Activated CD4-positive, alpha-beta T cell treated with anti-CD3 and anti-CD28 coated beads for 24 hours (primary cell): ENCODE data around the gene AAGAB.
"Not testable (repeated sequence)": the region's sequence is repeated elsewhere in the genome, so short reads cannot be mapped to it uniquely, and the experiment has no call there.

Experiments used
- DNase-seq, 2 donors: peaks; one replicate each; pipeline ENCODE4 v3.0.0-alpha.2; 2020; ENCODE audit warnings: low read depth in 2 of 2

The AAGAB gene, protein sequence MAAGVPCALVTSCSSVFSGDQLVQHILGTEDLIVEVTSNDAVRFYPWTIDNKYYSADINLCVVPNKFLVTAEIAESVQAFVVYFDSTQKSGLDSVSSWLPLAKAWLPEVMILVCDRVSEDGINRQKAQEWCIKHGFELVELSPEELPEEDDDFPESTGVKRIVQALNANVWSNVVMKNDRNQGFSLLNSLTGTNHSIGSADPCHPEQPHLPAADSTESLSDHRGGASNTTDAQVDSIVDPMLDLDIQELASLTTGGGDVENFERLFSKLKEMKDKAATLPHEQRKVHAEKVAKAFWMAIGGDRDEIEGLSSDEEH

DNA sequence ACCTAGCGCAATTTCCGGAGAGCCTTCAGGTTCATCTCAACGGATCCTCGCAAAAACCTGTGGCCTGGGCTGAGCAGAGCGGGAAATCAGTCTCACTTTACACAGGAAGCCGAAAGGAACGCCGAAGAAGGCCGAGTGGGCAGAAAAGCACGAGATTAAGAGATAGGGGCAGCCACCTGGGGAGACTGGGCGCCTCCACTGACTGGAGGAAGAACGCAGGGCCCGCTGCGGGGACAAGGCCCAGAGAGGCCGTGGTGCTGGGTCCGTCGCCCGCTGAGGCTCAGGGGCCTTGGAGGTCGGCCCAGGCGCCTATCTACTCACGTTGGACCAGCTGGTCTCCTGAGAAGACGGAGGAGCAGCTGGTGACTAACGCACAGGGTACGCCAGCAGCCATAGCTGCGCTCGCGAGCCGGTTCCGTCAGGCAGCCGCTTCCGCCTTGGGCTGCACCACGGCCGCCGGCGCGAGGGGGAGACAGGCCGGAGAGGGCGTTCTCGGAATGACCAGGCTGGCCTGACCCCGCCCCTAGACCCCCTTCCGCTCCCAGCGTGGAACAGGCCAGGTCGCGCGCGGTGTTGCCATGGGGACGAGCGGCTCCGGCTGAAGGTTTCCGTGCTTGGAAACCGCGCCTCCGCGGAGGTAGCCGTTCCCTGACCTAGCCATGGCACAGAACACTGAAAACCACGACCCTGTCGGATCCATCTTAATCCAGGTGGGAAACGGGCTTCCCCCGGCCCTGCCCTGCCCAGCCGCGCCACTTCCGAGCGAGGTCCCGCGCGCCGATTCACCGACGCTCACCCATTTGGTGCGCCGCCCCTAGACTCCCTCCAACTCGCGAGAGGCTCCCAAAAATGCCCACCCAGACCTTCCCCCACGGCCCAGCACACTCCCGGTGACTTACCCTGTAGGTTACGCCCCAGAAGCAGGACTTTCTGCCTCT lies at the start of gene AAGAB, which contains the start of gene IQCH:
Gene AAGAB, minus strand, starts transcription at position 424 of the 938 bp plus-strand sequence. Its CDS starts 30 bp downstream, at position 394.
Gene IQCH, plus strand, starts transcription at position 549 of the 938 bp plus-strand sequence. Its CDS starts 111 bp downstream, at position 660.
- DNase-seq: peak; percentile 96 to 98

DNA sequence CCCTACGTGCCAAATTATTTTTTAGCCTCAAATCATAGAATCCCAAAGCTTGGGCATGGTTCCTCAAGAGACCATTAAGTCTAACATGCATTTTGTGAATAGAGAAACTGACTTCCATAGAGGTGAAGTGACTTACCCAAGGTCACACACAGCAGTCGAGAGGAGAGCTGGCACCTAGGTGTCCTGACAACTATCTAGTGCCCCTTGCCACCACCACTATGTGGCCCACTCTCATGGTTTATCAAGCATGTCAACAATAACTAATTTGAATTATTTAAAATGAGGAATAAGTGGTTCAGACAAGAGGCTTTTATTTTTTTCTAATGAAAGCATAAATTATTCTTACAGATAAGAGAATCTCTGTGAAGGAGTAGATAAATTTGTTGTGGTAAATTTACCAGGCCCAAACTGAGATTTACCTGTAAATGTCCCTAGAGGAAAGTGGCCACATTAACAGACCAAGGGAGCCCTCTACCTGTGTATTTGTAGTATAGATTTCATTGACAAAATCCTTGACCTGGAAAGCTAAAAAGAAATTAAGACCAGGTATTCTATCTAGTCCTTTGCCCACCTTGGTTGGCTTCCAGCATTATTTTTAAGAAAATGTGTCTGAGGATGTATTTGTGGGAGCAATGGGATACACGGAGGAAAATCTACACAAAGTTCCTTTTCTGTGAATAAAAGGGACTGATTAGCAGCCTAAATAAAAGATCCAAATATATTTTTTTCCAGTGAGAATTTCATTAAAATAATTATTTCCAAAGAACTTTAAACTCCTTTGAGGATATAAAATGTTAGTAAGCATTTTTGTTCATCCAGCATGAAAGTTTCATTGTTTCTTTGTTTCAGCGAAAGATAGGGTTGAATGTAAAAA lies 49.3 kb upstream of the AAGAB start:
- peak in 1 of 2 donors; percentile 7 for DNase-seq

DNA sequence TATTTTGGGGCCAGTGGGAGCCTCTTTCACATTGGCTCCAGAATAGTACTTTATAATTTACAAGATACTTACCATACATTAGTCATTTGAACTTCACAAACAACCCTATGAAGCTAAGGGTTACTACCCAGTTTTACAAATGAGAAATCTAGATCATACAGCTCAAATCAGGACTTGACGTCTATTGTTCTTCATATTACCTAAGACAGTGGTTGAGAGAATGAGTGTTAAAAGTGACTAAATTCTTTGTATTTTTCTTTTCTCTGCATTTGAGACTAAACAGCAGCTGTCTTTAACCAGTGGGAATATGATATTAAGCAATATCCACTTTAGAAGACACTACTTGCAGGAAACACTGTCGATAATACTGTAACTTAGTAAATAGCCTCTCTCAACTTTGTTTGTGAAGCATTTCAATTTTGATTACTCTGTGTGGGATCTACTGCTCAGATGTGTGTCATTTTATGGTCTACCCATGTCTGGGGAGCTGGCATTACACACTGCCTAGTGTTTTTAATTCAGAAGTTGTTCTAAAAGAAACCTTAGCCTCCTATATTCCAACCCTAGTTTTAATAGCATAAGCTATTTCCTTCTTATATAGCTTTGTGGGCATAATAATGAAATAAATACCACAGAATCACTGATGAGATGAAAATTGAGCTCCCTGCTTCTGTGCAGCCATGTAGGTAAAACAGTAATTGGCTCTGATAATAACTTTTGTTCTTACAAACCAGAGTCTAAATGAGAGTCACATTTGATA lies 46.0 kb upstream of the AAGAB start:
- no peak for DNase-seq

DNA sequence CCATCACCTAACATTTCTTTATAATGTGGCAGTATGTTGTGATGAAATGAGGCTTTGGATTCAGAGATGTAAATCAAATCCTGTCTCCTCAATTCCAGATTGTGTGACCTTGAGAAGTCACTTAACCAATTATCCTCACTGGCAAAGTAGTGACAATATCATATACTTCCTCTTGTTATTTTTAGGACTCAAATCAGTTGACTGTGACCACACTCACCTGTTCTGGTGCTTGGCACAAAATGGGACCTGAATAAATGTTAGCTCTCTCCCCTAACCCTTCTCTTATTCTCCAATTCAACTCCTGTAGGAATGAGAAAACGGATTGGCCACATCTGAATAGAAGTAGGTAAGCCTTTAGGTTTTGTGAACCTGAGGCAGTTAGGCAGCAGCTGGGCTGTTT lies 42.2 kb upstream of the AAGAB start:
- DNase-seq: no peak

DNA sequence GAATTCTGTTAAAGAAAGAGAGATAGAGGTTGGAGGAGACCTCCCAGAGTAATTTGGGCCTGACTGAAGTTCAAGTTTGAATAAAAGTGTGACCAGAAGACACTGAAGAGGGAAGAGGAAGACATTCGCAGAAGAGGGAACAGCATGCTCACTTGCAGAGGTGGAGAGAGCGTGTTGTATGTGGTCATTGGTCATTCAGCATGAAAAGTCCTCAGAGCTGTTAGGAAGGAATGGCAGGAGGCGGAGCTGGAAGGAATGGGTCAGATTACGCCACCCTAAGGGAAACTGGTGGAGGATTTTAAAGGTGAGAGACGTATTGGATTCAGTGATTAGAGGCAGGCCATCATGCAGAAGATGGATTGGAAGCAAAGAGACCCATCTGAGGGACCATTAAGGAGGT lies 41.7 kb upstream of the AAGAB start:
- DNase-seq: no peak

DNA sequence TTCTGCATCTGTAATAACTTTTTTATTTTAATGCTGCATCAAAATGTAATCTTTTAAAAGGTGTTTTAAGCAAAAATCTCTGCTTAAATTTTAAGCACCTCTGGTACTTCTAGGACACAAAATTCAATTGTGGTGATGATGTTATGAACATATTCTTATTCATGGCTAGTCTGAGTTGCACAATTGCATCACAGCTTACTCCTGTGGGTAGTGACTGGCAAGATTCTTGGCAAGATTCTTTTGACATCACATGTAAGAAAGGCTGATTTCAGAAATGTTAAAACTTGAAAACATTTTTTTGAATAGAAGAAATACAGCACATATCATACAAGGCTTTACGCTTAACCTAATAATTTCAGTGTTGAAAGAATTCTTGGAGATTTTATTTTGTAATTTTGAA lies 35.9 kb upstream of the AAGAB start:
- DNase-seq: no peak

DNA sequence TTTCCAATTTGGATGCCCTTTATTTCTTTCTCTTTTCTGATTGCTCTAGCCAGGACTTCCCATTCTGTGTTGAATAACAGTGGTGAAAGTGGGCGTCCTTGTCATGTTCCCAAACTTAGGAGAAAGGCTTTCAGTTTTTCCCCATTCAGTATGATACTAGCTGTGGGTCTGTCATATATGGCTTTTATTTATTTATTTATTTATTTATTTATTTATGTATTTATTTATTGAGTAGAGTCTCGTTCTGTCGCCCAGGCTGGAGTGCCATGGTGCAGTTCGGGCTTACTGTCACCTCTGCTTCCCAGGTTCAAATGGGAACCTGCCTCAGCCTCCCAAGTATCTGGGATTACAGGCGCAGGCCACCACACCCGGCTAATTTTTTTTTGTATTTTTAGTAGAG lies 31.9 kb upstream of the AAGAB start:
- not testable (repeated sequence) for DNase-seq

DNA sequence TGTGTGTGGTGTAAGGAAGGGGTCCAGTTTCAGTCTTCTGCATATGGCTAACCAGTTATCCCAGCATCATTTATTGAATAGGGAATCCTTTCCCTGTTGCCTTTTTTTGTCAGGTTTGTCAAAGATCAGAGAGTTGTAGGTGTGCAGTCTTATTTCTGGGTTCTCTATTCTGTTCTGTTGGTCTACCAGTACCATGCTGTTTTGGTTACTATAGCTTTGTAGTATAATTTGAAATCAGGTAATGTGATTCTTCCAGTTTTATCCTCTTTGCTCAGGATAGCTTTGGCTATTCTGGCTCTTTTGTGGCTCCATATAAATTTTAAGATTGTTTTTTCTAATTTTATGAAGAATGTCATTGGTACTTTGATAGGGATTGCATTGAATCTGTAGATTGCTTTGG lies 31.2 kb upstream of the AAGAB start:
- not testable (repeated sequence) for DNase-seq

DNA sequence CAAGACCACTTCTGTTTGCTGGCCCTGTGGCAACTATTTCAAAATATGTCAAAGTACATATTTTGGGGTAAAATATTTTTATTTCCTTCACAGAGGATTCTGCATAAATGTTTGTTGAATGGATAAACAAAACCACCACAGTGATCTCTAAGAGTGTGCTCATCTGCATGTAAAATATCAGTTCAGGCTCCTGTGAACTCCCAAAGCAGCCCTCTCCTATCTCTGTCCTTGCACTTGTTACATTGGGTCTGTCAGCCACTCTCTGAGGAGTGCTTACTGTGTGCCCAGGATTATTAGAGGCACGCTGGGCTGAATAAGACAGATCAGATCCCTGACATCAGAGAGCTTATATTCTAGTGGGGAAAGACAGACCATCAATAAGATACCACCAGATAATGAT lies 27.3 kb upstream of the AAGAB start:
- no peak for DNase-seq

DNA sequence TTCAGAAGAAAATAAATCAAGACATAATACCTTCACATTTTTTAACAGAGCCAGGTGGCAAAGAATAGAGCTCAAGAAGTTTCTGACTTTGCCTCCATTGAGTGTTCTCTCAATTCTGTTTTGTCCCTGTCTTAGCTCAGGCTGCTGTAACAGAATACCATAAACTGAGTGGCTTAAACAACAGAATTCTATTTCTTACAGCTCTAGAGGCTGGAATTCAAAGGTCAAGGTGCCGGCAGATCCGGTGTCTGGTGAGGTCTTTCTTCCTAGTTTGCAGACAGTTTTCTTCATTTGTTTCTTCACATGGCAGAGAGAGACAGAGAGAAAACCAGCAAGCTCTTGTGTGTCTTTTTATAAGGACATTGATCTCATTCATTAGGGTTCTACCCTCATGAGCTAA lies 25.8 kb upstream of the AAGAB start:
- no peak for DNase-seq

DNA sequence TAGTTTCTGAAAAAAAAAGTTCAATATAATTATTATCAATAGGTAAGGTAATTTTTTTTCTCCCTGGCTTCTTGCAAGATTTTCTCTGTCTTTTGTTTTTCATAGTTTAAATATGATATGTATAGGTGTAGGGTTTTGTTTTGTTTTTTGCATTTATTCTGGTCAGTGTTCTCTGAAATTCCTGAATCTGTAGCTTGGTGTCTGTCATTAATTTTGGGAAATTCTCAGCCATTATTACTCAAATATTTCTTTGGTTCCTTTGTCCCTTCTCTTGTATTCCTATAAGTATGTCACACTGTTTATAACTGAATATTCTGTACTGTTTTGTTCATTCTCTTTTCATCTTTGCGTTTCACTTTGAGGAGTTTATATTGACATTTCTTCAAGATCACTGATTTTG lies 22.2 kb upstream of the AAGAB start:
- DNase-seq: no peak

DNA sequence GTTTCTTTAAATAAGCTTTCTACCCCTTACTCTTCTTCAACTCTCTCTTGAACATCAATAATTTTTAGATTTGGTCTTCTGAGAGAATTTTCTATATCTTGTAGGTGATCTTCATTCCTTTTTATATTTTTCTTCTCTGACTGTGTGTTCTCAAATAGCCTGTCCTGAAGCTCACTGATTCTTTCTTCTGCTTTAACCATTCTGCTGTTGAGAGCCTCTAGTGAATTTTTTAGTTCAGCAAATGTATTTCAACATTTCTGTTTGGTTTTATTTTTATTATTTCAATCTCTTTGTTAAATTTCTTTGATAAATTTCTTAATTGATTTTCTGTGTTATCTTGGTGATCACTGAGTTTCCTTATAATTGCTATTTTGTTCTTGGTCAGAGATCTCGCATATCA lies 19.8 kb upstream of the AAGAB start:
- DNase-seq: no peak

DNA sequence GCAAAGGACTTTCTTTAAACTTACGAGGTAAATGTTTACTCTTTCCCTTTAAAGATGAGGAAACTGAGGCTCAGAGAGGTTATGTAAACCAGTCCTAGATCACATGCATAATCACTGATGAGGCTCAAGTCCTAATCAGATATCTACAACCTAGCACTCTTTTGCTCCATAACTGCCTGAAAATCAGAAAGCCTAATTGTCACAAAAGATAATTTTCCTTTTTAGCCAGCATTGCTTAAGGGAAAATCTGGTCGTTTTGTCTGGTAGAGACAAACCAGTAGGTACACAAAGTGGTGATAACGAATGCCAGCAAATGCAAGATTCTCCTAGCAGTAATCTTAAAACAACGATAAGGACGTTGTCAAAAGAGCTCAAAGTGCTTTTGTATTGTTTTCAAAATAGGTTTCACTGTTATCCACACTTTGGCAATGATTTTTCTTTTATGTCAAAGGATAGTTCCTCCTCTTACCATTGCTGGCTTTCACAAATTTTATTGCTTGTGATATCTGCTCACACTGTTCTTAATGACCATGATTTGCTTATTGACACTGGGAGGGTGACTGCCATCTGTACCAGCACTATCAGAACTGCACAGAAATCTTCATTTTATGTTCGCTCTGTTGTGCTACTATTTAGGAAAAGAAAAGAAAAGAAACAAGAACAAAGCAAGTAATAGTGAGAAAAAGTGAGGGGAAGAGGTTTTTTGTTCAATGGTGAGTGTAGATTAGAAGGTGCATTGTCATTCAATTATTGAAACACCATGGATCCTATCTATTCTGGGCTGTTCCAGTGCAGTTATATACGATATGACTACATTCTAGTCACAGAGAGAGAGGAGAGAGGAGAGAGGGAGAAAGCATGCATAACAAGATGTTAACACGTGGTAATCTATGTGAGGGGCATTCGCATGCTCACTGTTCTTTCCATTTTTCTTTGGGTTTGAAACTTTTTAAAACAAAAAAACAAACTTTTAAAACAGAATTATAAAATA lies 13.8 kb upstream of the AAGAB start:
- no peak for DNase-seq

DNA sequence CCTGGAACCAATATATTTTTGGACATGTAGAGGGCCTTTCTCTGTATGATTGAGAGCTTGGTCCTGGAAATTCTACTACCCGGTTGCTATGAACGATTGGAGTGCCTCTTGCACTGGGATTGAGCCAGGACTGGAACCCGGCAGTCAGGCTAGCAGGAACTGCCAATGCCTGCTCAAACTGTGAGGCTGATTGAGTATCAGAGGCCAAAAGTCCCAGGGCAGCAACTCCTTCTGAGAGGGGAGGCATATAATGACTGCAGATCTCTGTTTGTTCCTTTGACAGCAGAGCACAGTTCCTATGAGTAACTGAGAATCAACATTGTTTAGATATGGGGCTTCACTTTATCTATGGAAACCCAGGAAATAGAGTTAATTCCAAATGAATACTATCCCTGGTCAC lies 13.0 kb upstream of the AAGAB start:
- no peak for DNase-seq

DNA sequence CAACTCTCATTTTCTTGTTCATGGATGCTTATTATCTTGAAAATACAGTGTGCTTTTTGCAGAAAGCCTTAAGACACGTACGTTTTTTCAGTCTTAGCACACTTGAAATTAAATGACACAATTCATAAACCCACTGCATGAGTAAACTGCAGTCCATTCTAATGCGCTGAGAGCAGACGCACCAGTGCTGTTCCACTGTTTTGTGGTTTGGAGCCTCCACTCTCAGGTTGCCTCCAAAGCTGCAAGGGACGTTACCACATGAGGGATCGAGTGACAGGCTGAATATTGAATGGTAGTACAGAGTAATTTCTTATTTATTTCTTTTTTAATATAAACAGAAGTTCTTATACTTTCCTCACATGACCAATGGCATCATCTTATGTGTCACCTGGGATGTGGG lies 12.4 kb upstream of the AAGAB start:
- DNase-seq: no peak

DNA sequence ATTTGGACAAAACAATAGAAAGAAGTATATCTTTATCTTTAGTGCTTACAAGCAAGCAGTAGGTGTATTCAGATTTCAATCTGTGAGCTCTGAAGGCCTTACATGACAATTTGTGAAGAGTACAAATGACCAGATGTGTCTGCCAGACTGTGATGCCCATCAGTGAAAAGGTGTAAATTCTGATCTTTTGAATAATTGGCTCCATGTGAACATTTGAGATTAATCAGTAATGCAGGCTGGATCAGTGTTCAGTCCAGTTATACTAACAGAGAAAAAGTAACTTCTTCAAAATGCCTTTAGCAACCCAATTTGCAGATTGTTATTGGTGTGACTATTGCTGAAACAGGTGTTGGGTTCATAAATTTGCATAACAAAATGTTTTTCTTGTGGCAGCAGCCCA lies 5.3 kb upstream of the AAGAB start:
- no peak for DNase-seq

DNA sequence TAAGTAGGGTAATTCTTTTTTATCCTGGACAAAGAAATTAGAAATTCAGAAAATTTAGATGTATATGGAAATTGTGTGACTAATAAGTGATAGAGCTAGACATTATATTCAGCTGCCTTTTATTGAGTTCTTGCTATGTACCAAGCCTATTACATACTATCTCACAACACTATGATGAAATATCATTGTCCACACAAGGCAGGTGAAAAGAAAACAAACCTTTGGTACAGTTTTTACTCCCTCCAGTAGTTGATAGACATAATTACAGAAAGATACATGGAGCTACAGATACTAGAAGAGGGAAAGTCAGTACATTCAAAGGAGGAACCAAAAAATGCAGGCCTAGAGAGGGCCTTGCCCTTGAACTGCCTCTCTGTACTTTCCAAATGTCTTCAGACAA lies 4.9 kb upstream of the AAGAB start:
- no peak for DNase-seq

DNA sequence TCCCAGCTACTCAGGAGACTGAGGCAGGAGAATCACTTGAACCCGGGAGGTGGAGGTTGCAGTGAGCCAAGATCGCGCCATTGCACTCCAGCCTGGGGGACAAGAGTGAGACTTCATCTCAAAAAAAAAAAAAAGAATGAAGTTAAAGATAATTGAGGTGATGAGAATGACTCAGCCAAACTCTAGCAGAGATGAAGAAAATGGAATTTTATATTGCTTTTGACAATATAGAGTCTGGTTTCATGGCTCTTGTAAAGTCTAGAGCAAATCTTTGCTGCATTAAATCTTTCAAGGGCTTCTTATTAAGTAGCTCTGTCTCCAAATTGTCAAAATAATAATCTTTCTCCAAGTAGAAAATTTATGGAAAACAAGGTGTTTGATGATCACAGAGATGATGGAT lies 4.0 kb upstream of the AAGAB start:
- not testable (repeated sequence) for DNase-seq

DNA sequence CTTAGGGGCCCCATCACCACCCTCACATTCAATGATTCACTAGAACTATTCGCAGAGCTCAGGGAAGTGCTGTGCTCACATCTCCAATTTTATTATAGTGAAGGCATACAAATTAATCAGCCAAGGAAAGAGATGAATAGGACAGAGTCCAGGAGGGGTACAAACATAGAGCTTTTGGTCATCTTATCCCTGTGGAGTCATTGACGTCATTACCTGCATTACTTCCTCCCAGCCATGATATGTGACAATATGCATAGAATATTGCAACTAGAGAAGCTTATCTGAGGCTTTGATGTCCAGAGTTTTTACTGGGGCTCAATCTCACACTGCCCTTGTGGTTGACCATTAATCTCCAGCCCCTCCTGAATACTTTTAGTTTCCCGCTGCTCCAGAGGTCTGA lies 1.6 kb upstream of the AAGAB start:
- no peak for DNase-seq
